HG03066 (cell line): Measurements from ENCODE around the gene GRIN3B.

Experiments used
- ATAC-seq: cut with Tn5 transposase; IDR thresholded peaks from one replicate; pipeline ENCODE4 v1.9.1; 2021; ENCODE audit warnings: low read depth; ENCODE audit not compliant: unreplicated experiment

The GRIN3B gene

DNA sequence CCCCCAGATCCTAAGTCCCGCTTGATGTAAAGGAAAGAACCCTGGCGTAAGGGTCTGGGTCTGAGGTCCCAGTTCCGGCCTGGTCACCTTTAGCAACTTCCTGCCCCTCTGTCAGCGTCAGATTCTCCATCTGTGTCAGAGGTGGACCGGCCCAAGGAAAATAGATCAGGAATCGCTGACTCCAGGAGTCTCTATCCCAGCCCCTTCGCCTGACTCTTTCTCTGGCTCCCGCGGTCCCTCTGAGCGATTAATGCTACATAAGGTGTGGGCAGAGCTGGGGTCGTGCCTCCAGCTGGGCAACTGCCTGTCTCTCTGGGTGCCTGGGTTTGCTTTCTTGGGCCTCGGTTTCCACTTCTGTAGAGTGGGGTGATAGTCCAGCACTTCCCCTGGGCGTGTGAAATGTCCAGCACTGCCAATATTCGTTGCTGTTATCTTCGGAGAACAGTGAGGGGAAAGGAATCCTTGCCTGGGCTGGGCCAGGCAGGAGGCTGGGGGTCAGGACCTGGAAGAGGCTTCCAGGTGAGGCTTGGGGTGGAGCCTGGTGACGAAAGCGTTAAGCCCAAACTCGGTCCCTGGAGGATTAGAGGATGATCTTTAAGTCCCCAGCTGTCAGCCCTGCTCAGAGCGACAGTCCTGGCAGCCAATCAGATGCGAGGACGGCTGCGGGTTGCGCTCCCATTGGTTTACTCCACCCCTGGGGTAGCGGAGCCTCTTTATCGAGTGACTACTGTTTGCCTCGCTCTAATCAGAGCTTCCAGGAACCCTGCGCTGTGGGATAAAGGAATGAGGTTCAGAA lies 40.5 kb downstream of the GRIN3B start:
- no peak for ATAC-seq

DNA sequence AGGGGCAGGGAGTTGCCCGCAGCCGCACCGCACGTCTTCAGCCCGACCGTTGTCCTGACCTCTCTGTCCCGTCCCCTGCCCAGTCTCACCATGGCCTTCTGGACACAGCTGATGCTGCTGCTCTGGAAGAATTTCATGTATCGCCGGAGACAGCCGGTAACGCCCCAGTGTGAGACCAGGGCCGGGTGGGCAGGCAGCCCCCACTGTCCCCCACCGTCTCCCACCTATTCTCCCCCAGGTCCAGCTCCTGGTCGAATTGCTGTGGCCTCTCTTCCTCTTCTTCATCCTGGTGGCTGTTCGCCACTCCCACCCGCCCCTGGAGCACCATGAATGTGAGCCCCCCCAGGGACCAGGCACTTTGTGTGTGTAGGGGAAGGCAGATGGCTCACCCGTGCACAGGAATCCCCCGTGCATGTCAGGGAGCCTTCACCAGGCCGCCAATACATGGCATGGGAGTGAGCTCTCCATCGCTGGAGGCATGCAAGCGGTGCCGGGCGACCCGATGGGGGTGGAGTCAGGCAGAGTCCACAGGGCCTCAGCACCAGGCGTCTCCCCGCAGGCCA lies 41.1 kb downstream of the GRIN3B start:
- no peak for ATAC-seq

DNA sequence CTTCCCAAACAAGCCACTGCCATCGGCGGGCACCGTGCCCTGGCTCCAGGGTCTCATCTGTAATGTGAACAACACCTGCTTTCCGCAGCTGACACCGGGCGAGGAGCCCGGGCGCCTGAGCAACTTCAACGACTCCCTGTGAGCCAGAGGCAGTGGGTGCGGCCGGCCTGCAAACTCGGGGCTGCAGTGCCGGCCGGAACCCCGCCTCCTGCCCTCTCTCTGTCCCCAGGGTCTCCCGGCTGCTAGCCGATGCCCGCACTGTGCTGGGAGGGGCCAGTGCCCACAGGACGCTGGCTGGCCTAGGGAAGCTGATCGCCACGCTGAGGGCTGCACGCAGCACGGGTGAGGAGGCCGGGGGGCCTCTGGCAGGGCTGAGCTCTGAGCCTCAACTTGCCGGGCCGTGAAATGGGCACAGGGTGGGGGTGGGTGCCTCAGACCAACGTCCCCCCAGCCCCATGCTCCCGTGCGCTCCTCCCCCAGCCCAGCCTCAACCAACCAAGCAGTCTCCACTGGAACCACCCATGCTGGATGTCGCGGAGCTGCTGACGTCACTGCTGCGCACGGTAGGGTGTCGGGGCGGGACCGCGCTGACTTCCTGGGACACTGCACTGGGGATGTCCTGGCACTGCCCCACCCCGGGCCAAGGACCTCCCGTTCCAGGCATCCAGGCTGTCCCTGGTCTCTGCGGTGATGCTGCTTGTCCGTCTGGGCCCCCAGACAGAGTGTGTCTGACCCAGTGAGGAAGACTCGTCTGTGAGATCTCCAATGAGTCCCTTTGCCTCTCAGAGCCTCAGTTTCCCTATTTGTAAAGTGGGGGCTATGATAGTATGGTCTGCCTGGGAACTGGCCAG lies 41.8 kb downstream of the GRIN3B start:
- ATAC-seq: no peak

GRCh38 chr19:1042689-1043511 lies 42.7 kb downstream of the GRIN3B start:
- no peak for ATAC-seq

DNA sequence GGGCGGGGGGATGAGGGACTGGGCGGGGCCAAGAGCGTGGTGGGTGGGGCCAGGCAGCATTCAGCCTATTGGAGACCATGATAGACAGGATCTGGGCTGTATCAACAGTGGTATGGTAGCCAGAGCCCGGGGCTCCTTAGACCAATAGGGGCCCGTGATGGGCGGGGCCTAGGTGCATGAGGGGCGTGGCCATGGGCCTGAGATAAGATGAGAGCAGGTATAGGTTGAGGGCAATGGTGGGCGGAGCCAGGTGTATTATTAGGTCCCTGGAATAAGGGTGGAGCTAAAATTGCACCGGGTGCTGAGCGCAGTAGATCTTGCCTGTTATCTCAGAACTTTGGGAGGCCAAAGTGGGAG lies 45.0 kb downstream of the GRIN3B start:
- no peak for ATAC-seq

DNA sequence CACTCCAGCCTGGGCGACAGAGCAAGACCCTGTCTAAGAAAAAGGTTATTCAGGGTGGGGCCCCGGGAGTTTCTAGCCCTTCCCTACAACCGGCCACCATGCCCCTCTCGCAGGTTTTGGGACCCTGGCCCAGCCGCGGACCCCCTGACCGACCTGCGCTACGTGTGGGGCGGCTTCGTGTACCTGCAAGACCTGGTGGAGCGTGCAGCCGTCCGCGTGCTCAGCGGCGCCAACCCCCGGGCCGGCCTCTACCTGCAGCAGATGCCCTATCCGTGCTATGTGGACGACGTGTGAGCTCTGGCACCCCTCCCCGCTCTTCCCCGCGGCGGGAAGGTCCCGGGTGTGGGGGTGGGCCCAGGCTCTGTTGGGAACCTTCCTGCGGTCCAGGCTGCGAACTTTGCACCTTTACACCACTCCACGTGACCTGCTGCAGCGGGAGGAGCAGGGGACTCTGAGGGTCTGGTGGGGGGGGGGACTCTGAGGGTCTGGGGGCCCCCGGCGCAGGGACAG lies 46.0 kb downstream of the GRIN3B start:
- no peak for ATAC-seq

DNA sequence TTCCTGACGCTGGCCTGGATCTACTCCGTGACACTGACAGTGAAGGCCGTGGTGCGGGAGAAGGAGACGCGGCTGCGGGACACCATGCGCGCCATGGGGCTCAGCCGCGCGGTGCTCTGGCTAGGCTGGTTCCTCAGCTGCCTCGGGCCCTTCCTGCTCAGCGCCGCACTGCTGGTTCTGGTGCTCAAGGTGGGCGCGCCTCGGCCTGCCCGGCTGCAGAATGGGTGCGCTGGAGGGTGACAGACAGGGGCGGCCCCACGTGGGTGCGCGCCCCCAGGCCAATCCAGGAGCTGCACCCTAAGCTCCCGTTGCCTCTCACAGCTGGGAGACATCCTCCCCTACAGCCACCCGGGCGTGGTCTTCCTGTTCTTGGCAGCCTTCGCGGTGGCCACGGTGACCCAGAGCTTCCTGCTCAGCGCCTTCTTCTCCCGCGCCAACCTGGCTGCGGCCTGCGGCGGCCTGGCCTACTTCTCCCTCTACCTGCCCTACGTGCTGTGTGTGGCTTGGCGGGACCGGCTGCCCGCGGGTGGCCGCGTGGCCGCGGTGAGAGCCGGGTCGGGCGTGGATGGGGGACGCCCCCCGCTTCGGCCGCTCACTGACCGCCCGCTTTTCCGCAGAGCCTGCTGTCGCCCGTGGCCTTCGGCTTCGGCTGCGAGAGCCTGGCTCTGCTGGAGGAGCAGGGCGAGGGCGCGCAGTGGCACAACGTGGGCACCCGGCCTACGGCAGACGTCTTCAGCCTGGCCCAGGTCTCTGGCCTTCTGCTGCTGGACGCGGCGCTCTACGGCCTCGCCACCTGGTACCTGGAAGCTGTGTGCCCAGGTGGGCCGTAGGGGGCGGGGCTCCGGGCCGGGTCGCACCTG lies 46.8 kb downstream of the GRIN3B start:
- ATAC-seq: no peak

DNA sequence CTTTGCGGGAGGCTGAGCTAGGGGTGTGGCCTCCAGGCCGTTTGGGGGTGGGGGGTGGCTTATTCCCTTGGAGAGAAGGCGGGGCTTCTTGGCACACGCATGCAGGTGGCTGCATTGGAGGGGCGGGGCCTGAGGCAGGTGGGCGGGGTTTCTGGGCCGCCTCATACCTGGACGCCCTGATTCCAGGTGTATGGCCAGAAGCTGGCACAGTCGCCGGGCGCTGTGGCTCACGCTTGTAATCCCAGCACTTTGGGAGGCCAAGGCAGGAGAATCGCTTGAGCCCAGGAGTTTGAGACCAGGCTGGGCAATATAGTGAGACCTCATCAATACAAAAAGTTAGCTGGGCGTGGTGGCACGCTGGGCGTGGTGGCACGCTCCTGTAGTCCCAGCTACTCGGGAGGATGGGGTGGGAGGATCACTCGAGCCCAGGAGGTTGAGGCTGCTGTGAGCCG lies 47.5 kb downstream of the GRIN3B start:
- ATAC-seq: no peak

DNA sequence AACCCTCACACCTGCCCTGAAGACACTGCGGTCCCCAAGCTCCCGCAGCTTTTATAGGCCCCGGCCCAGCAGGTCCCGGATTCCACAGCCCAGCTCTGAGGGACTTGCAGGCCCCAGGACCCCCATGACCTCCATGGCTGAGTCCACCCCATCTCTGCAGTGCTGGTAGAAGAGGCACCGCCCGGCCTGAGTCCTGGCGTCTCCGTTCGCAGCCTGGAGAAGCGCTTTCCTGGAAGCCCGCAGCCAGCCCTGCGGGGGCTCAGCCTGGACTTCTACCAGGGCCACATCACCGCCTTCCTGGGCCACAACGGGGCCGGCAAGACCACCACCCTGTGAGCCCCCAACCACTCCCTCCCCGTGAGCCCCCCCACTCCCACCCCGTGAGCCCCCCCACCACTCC lies 48.9 kb downstream of the GRIN3B start:
- ATAC-seq: no peak

GRCh38 chr19:1049800-1050199 lies 49.6 kb downstream of the GRIN3B start:
- no peak for ATAC-seq

GRCh38 chr19:1050989-1051788 lies 51.0 kb downstream of the GRIN3B start:
- no peak for ATAC-seq

- ATAC-seq: no peak
These were observed 51.6 kb downstream of the GRIN3B start for GRCh38 chr19:1051791-1052190.

GRCh38 chr19:1052349-1052975 lies 52.2 kb downstream of the GRIN3B start:
- ATAC-seq: no peak

- ATAC-seq: no peak
These were observed 53.2 kb downstream of the GRIN3B start for GRCh38 chr19:1053176-1054101.

GRCh38 chr19:1054102-1055027 lies 54.1 kb downstream of the GRIN3B start:
- no peak for ATAC-seq

GRCh38 chr19:1055028-1055425 lies 54.8 kb downstream of the GRIN3B start:
- no peak for ATAC-seq
